HEK293 (cell line): ENCODE data around the gene TSR3.

Experiments
- CTCF ChIA-PET: fragments of 350-600 bp; formaldehyde crosslinking; extraction: SDS; loops from one replicate; lab custom pipeline; 2021; ENCODE audit warnings: antibody characterized with exemption; lab: Yijun Ruan, JAX
- POLR2A ChIA-PET: fragments of 300-600 bp; formaldehyde crosslinking; extraction: SDS; loops from one replicate; lab custom pipeline; 2020; ENCODE audit warnings: antibody characterized with exemption, inconsistent platforms; lab: Yijun Ruan, JAX
- H3K27ac ChIP-seq: fragments of 200-500 bp; sonication (Bioruptor generic); 2 replicates; pipeline ENCODE4 v1.5.1; 2014; ENCODE audit warnings: low read depth, low read length, control low read depth, inconsistent platforms; ENCODE audit errors: extremely low read depth
- H3K36me3 ChIP-seq, 2 experiments: fragments of 200-500 bp in 1 of 2; sonication (Bioruptor generic) in 1 of 2; 1 replicate in 1 of 2; 2 replicates in 1 of 2; pipeline ENCODE4 v1.5.1; 2014 to 2017; ENCODE audit warnings: inconsistent platforms in 2 of 2, low read length in 2 of 2; ENCODE audit not compliant: control insufficient read depth in 2 of 2, insufficient read depth in 1 of 2
- H3K4me1 ChIP-seq: fragments of 200-500 bp; sonication (Bioruptor generic); 2 replicates; pipeline ENCODE4 v1.5.1; 2014; ENCODE audit warnings: mild to moderate bottlenecking, low read length, inconsistent platforms; ENCODE audit not compliant: control insufficient read depth, insufficient read depth
- H3K4me3 ChIP-seq: 2 replicates; pipeline ENCODE4 v1.5.1; 2011; ENCODE audit warnings: low read depth, mild to moderate bottlenecking, control low read depth, low read length, moderate library complexity
- H3K9me3 ChIP-seq: fragments of 200-500 bp; sonication (Bioruptor generic); 2 replicates; pipeline ENCODE4 v1.5.1; 2014; ENCODE audit warnings: low read depth, low read length, inconsistent platforms; ENCODE audit not compliant: control insufficient read depth, insufficient read depth
- EGR2 ChIP-seq: fragments of 450-650 bp; formaldehyde crosslinking; IDR thresholded peaks from 2 replicates; pipeline ENCODE4 v1.5.1; 2016; ENCODE audit warnings: low read depth, missing biosample characterization, missing genetic modification characterization
- MYNN ChIP-seq: fragments of 450-650 bp; formaldehyde crosslinking; IDR thresholded peaks from 2 replicates; pipeline ENCODE4 v1.5.1; 2016; ENCODE audit warnings: missing biosample characterization, missing genetic modification characterization, borderline replicate concordance
- PRDM1 ChIP-seq: fragments of 450-650 bp; formaldehyde crosslinking; IDR thresholded peaks from 2 replicates; pipeline ENCODE4; 2016; ENCODE audit warnings: missing biosample characterization, missing genetic modification characterization
- SETDB1 ChIP-seq: IDR thresholded peaks from one replicate; pipeline ENCODE4 v1.6.1; 2017; ENCODE audit warnings: mild to moderate bottlenecking, low read length, moderate library complexity, mixed read lengths; ENCODE audit not compliant: insufficient read length
- ZBTB17 ChIP-seq: fragments of 450-650 bp; formaldehyde crosslinking; IDR thresholded peaks from 2 replicates; pipeline ENCODE4 v1.5.1; 2016; ENCODE audit warnings: missing biosample characterization, missing genetic modification characterization
- ZNF114 ChIP-seq: fragments of 450-650 bp; formaldehyde crosslinking; IDR thresholded peaks from 2 replicates; pipeline ENCODE4 v1.5.0; 2017; ENCODE audit warnings: missing biosample characterization, missing genetic modification characterization
- ZNF549 ChIP-seq: fragments of 450-650 bp; IDR thresholded peaks from 2 replicates; pipeline ENCODE4 v1.5.1; 2018; ENCODE audit warnings: missing biosample characterization, missing genetic modification characterization, mild to moderate bottlenecking, inconsistent platforms, moderate library complexity
- ZNF561 ChIP-seq: fragments of 450-650 bp; IDR thresholded peaks from 2 replicates; pipeline ENCODE4 v1.5.1; 2018; ENCODE audit warnings: missing biosample characterization, missing genetic modification characterization, borderline replicate concordance
- ZNF585B ChIP-seq: fragments of 450-650 bp; formaldehyde crosslinking; IDR thresholded peaks from 2 replicates; pipeline ENCODE4 v1.5.1; 2016; ENCODE audit warnings: missing biosample characterization, missing genetic modification characterization
- ZNF747 ChIP-seq: fragments of 450-650 bp; formaldehyde crosslinking; IDR thresholded peaks from 2 replicates; pipeline ENCODE4 v1.5.1; 2016; ENCODE audit warnings: missing biosample characterization, missing genetic modification characterization
- TF ChIP-seq, protein P1 (sequence below): fragments of 450-650 bp; formaldehyde crosslinking; IDR thresholded peaks from 2 replicates; pipeline ENCODE4 v1.5.1; 2017; ENCODE audit warnings: missing biosample characterization, missing genetic modification characterization
- TF ChIP-seq, protein P2 (sequence below): fragments of 450-650 bp; formaldehyde crosslinking; conservative IDR thresholded peaks from 2 replicates; pipeline ENCODE4 v1.5.1; 2016; ENCODE audit warnings: low read depth, missing biosample characterization, missing genetic modification characterization

The TSR3 gene

DNA sequence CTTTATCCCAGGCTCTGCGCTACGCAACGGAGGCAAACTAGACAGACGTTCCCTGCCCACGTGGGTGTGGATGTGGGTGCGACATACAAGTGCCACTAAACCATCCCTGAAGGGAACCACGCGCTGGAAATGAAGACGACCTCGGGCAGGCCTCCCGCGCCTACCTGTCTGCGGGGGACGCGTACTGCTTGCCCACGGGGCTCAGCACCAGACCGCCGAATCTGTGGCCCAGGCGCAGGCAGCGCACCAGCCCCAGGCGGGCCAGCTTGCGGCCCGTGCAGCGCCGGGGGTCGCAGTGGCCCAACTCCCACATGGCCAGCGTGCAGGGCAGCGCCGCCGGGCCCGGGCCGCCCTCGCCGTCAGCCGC lies 480 bp downstream of the TSR3 start (continued):
- TF ChIP-seq, protein P1, sequence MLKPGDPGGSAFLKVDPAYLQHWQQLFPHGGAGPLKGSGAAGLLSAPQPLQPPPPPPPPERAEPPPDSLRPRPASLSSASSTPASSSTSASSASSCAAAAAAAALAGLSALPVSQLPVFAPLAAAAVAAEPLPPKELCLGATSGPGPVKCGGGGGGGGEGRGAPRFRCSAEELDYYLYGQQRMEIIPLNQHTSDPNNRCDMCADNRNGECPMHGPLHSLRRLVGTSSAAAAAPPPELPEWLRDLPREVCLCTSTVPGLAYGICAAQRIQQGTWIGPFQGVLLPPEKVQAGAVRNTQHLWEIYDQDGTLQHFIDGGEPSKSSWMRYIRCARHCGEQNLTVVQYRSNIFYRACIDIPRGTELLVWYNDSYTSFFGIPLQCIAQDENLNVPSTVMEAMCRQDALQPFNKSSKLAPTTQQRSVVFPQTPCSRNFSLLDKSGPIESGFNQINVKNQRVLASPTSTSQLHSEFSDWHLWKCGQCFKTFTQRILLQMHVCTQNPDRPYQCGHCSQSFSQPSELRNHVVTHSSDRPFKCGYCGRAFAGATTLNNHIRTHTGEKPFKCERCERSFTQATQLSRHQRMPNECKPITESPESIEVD (tag by site-specific recombination) = no peak
- peak; percentile 55 for TF ChIP-seq EGR2 (tag by site-specific recombination)
- no peak for TF ChIP-seq ZNF561 (tag by site-specific recombination)
- no peak for TF ChIP-seq ZNF114 (tag by site-specific recombination)

DNA sequence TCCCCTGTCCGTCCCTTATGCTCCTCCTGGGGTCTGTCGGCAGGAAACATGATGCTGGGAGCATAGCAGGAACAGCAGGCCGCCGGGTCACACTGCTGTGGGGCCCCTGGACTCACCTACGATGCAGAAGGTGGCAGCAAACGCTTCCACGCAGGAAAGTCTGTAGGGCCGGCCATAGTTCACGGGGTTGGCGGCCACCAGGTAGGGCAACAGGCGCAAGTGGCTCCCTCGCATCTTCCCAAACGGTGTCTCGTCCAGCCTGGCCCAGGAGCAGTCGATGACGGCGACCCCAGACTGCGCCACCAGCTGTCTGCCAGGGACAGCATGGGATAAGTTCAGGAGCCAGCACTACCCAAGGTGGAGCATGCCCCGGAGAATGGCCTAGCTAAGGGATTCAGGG lies 987 bp downstream of the TSR3 start:
- TF ChIP-seq ZNF585B (tag by site-specific recombination) = no peak
- no peak for TF ChIP-seq ZNF747 (tag by site-specific recombination)
- TF ChIP-seq, protein P2, sequence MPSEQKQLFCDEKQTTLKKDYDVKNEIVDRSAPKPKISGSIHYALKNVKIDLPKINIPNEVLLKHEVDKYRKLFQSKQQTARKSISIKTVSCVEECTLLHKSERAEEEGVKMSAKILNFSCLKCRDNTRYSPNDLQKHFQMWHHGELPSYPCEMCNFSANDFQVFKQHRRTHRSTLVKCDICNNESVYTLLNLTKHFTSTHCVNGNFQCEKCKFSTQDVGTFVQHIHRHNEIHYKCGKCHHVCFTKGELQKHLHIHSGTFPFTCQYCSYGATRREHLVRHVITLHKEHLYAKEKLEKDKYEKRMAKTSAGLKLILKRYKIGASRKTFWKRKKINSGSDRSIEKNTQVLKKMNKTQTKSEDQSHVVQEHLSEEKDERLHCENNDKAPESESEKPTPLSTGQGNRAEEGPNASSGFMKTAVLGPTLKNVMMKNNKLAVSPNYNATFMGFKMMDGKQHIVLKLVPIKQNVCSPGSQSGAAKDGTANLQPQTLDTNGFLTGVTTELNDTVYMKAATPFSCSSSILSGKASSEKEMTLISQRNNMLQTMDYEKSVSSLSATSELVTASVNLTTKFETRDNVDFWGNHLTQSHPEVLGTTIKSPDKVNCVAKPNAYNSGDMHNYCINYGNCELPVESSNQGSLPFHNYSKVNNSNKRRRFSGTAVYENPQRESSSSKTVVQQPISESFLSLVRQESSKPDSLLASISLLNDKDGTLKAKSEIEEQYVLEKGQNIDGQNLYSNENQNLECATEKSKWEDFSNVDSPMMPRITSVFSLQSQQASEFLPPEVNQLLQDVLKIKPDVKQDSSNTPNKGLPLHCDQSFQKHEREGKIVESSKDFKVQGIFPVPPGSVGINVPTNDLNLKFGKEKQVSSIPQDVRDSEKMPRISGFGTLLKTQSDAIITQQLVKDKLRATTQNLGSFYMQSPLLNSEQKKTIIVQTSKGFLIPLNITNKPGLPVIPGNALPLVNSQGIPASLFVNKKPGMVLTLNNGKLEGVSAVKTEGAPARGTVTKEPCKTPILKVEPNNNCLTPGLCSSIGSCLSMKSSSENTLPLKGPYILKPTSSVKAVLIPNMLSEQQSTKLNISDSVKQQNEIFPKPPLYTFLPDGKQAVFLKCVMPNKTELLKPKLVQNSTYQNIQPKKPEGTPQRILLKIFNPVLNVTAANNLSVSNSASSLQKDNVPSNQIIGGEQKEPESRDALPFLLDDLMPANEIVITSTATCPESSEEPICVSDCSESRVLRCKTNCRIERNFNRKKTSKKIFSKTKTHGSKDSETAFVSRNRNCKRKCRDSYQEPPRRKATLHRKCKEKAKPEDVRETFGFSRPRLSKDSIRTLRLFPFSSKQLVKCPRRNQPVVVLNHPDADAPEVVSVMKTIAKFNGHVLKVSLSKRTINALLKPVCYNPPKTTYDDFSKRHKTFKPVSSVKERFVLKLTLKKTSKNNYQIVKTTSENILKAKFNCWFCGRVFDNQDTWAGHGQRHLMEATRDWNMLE (tag by site-specific recombination) = no peak
- TF ChIP-seq ZNF549 (tag by site-specific recombination) = no peak
- TF ChIP-seq ZBTB17 (tag by site-specific recombination) = no peak
- ChIA-PET CTCF (interaction anchor here (0.6 kb wide), 1 partner anchor 62 kb away, joined by 3 read pairs; no protein-coding TSS in a partner anchor), POLR2A (interaction anchor here (1.1 kb wide), 1 partner anchor 8 kb away, joined by 4 read pairs; no protein-coding TSS in a partner anchor)
- Histone ChIP-seq H3K4me1 (peaks cover 5% of the 10 kb centered on the region; the same call in 1 of the 2 replicates), H3K27ac (no peak overlapping the region), H3K9me3 (no peaks in the 10 kb centered on the region), H3K36me3 (peaks cover 0 to 34% of the 10 kb centered on the region in 2 experiments; a peak in 1 of 3 replicates), H3K4me3 (peak overlapping the region; percentile 96)

DNA sequence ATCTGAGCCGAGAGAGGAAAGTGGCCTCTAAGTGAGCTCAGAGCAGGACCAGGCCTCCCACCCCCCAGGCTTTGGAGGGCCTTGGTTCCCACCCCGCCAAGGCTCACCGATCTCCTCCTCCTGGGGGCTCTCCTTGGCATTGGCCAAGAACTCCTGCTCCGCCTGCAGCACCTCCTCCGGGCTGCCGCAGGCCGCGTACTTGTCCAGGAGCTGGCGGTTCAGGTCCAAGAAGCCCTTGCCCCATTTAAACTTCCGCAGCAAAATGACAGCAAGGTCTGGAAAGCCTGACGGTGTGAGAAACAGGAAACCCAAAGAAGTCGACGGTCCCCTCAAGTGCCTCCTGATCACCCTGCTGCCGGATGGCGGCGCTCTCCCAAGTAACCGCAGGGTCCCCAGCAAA lies 1.7 kb downstream of the TSR3 start:
- Histone ChIP-seq H3K4me1 (peaks cover 5% of the 10 kb centered on the region; the same call in 1 of the 2 replicates), H3K4me3 (no peak overlapping the region), H3K36me3 (peaks cover 0 to 34% of the 10 kb centered on the region in 2 experiments; a peak in 1 of 3 replicates), H3K27ac (no peak overlapping the region), H3K9me3 (no peaks in the 10 kb centered on the region)
- ChIA-PET CTCF (no interaction called here), POLR2A (no interaction called here)
- TF ChIP-seq MYNN (tag by site-specific recombination) = no peak
- TF ChIP-seq PRDM1 (tag by site-specific recombination) = no peak

DNA sequence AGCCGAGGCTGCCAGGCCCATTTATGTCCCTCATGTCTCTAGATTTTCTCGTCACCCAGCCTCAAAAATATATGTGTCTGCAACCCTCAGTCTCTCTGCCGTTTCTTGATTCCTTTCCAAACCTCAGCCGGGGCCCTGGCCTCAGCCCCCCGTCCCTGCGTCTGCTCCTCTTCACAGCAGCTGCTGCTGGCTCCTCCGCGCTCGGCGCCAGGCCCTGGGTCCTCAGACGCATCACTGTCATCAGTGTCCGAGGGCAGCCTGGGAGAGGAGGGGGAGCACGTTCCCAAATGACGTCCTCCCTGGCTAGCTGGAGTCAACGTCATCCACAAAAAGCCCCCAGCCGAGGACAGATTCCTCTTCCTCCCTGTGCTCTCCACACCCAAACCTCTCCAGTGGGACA lies 2.3 kb downstream of the TSR3 start:
- peaks cover 0 to 34% of the 10 kb centered on the region in 2 experiments; a peak in 1 of 3 replicates for H3K36me3 ChIP-seq
- ChIA-PET POLR2A (interaction anchor here (0.6 kb wide), 1 partner anchor 262 kb away, joined by 4 read pairs; no protein-coding TSS in a partner anchor), CTCF (no interaction called here)

More for the DNA sequence above, 2.3 kb downstream of the TSR3 start:
- Histone ChIP-seq H3K4me3 (no peak overlapping the region), H3K27ac (no peak overlapping the region), H3K4me1 (peaks cover 5% of the 10 kb centered on the region; the same call in 1 of the 2 replicates)
- TF ChIP-seq SETDB1 = no peak
- TF ChIP-seq, all 188 proteins: peak for 0
- no peaks in the 10 kb centered on the region for H3K9me3 ChIP-seq
